ENCODE measurements around the gene NUP93. TPM values are rescaled to one million over a fixed set of nuclear protein-coding genes. Genes with fewer than 3 reads are reported as not detected.

Gene NUP93
- total and polyA plus RNA-seq, 9 of the 15 experiments (the other 6 are each of a cell fraction or from before 2014, with no cell fraction given) = 92.0 to 162 (median 121) TPM

- DNase-seq (ENCODE audit: extremely low read depth in 1 of 4, low spot score in 3 of 4) (no peak), ATAC-seq (no peak), FAIRE-seq (no peak)
- Histone ChIP-seq H3K27me3 (ENCODE audit: control insufficient read depth in 2 of 2, insufficient read depth in 2 of 2, low read length in 2 of 2) (peaks cover 0 to 25% of the 10 kb centered on the region in 2 experiments; a peak in 2 of 5 replicates), H3K4me1 (replicated peaks in 1 of 2; ENCODE audit: control insufficient read depth in 2 of 2, insufficient read depth in 2 of 2, low read length in 2 of 2) (no peaks in the 10 kb centered on the region), H3K27ac (ENCODE audit: extremely low read depth, low read depth, low read length) (no peak overlapping the region), H3K4me3 (no peak overlapping the region), H2AFZ (ENCODE audit: low read depth, low read length) (no peak overlapping the region), H3K9me3 (replicated peaks; ENCODE audit: control insufficient read depth, insufficient read depth, low read depth, low read length) (no peaks in the 10 kb centered on the region), H3K9me1 (ENCODE audit: control insufficient read depth, insufficient read depth, low read length) (no peaks in the 10 kb centered on the region), H3K9ac (ENCODE audit: insufficient read depth in 1 of 2, low read depth in 2 of 2, low read length in 2 of 2) (no peak overlapping the region), H3K4me2 (ENCODE audit: insufficient read depth, low read length) (no peak overlapping the region), H4K20me1 (replicated peaks; ENCODE audit: control insufficient read depth, insufficient read depth, low read length) (no peaks in the 10 kb centered on the region), H3K36me3 (ENCODE audit: control insufficient read depth, insufficient read depth, low read length) (no peaks in the 10 kb centered on the region), H3K79me2 (ENCODE audit: control insufficient read depth, insufficient read depth, low read length) (no peaks in the 10 kb centered on the region)
- 1% methylated on average over 5 of the region's 5 CpGs for WGBS (ENCODE audit: insufficient coverage, low coverage, missing lambda C conversion rate)
- no peak for TF ChIP-seq ARNT (IDR thresholded peaks at IDR 0.05)
- no peak for TF ChIP-seq ETV5 (CRISPR knock-in tag; IDR thresholded peaks at IDR 0.05; ENCODE audit: low read depth)
- no peak for TF ChIP-seq HNRNPLL (IDR thresholded peaks at IDR 0.05; ENCODE audit: low read depth, low read length, poor library complexity, severe bottlenecking)
- no peak for TF ChIP-seq PHB2 (IDR thresholded peaks at IDR 0.05; ENCODE audit: low read depth)
- TF ChIP-seq, protein P1, sequence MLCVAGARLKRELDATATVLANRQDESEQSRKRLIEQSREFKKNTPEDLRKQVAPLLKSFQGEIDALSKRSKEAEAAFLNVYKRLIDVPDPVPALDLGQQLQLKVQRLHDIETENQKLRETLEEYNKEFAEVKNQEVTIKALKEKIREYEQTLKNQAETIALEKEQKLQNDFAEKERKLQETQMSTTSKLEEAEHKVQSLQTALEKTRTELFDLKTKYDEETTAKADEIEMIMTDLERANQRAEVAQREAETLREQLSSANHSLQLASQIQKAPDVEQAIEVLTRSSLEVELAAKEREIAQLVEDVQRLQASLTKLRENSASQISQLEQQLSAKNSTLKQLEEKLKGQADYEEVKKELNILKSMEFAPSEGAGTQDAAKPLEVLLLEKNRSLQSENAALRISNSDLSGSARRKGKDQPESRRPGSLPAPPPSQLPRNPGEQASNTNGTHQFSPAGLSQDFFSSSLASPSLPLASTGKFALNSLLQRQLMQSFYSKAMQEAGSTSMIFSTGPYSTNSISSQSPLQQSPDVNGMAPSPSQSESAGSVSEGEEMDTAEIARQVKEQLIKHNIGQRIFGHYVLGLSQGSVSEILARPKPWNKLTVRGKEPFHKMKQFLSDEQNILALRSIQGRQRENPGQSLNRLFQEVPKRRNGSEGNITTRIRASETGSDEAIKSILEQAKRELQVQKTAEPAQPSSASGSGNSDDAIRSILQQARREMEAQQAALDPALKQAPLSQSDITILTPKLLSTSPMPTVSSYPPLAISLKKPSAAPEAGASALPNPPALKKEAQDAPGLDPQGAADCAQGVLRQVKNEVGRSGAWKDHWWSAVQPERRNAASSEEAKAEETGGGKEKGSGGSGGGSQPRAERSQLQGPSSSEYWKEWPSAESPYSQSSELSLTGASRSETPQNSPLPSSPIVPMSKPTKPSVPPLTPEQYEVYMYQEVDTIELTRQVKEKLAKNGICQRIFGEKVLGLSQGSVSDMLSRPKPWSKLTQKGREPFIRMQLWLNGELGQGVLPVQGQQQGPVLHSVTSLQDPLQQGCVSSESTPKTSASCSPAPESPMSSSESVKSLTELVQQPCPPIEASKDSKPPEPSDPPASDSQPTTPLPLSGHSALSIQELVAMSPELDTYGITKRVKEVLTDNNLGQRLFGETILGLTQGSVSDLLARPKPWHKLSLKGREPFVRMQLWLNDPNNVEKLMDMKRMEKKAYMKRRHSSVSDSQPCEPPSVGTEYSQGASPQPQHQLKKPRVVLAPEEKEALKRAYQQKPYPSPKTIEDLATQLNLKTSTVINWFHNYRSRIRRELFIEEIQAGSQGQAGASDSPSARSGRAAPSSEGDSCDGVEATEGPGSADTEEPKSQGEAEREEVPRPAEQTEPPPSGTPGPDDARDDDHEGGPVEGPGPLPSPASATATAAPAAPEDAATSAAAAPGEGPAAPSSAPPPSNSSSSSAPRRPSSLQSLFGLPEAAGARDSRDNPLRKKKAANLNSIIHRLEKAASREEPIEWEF (CRISPR knock-in tag; IDR thresholded peaks at IDR 0.05) = no peak
- no peak for TF ChIP-seq ZNF121 (CRISPR knock-in tag; conservative IDR thresholded peaks at IDR 0.05)
- TF ChIP-seq ARHGAP35 (IDR thresholded peaks at IDR 0.05; ENCODE audit: partially characterized antibody) = no peak
- TF ChIP-seq ZNF764 (CRISPR knock-in tag; IDR thresholded peaks at IDR 0.05; ENCODE audit: low read depth) = no peak
- no peak for TF ChIP-seq PTRF (tag; IDR thresholded peaks at IDR 0.05)
- TF ChIP-seq HDAC3 (IDR thresholded peaks at IDR 0.05; ENCODE audit: borderline replicate concordance, partially characterized antibody) = no peak
- no peak for TF ChIP-seq TFAM (CRISPR knock-in tag; conservative IDR thresholded peaks at IDR 0.05)
- TF ChIP-seq RBM25 (IDR thresholded peaks at IDR 0.05; ENCODE audit: low read depth, low read length, severe bottlenecking) = no peak
- no peak for TF ChIP-seq FOXP1 (CRISPR knock-in tag; IDR thresholded peaks at IDR 0.05)
- TF ChIP-seq MAFK (IDR thresholded peaks at IDR 0.05; ENCODE audit: low read length) = no peak
- no peak for TF ChIP-seq ZNF165 (CRISPR knock-in tag; IDR thresholded peaks at IDR 0.05; ENCODE audit: borderline replicate concordance)
- TF ChIP-seq PPARD (CRISPR knock-in tag; IDR thresholded peaks at IDR 0.05) = no peak
- TF ChIP-seq LARP7 (IDR thresholded peaks at IDR 0.05) = no peak
- no peak for TF ChIP-seq PCBP1 (IDR thresholded peaks at IDR 0.05; ENCODE audit: low read depth, low read length, poor library complexity, severe bottlenecking)
- BruUV-seq (replicated peaks) = no TSS peak
- ChIA-PET CTCF (ENCODE audit: low intra/inter-chr PET ratio) (no interaction called here), POLR2A (interaction anchor here (0.6 to 0.7 kb wide), 3 partner anchors 10 to 159 kb away, joined by 3 to 4 read pairs (median 3); no protein-coding TSS in a partner anchor)
- in situ Hi-C loops (cut with MboI) = no loop called here
- intact Hi-C loops (cut with micrococcal nuclease) = no loop called here
Measured at GRCh38 chr16:56697456-56698155, 32.3 kb upstream of the NUP93 start.

Measured in K562 (cell line).